ENCODE results near the gene KCNG3. TPM values are rescaled to one million over a fixed set of nuclear protein-coding genes. Genes with fewer than 3 reads are reported as not detected.

The KCNG3 gene
- total and polyA plus RNA-seq, 7 donors, result not detected

DNA sequence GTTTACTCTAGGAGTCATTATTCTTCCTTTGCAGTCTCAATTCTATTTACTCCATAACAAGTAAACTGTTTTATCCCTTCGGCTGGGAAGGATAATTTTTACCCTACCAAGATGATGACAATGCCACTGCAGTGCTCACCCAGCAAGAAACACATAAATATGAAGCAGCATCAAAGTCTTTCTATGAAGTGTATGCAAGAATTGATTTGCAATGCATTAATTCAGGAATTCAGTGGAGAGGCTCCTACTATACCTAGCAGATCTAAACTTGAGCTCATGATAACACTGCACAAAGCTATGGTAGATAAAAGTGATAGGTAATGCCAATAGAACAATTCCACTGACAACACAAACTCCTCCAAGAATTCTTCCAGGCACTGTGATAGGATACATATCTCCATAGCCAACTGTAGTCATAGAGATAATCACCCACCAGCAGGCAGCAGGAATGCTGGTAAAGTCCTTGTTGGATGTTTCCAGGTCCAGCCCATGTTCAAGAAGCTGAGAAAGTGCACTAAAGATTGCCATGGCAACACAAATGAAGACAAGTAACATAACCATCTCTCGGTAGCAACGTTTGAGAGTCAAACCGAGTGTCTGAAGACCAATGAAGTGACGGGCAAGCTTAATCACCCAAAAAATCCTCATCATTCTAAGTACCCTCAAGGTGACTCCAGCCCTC lies 49.9 kb downstream of the KCNG3 start:
- DNase-seq (no peak), ATAC-seq (no peak)
- H3K4me1 ChIP-seq, result no peaks in the 10 kb centered on the region
- TF ChIP-seq, protein P1, sequence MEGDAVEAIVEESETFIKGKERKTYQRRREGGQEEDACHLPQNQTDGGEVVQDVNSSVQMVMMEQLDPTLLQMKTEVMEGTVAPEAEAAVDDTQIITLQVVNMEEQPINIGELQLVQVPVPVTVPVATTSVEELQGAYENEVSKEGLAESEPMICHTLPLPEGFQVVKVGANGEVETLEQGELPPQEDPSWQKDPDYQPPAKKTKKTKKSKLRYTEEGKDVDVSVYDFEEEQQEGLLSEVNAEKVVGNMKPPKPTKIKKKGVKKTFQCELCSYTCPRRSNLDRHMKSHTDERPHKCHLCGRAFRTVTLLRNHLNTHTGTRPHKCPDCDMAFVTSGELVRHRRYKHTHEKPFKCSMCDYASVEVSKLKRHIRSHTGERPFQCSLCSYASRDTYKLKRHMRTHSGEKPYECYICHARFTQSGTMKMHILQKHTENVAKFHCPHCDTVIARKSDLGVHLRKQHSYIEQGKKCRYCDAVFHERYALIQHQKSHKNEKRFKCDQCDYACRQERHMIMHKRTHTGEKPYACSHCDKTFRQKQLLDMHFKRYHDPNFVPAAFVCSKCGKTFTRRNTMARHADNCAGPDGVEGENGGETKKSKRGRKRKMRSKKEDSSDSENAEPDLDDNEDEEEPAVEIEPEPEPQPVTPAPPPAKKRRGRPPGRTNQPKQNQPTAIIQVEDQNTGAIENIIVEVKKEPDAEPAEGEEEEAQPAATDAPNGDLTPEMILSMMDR (IDR thresholded peaks at IDR 0.05), result no peak
- H3K27ac ChIP-seq, result no peak overlapping the region
- no peaks in the 10 kb centered on the region for H3K36me3 ChIP-seq (ENCODE audit: insufficient read depth in 1 of 2, low read depth in 1 of 2)
- H3K27me3 ChIP-seq (ENCODE audit: insufficient read depth in 3 of 3, low read length in 2 of 3), result peaks cover 0 to 3% (median 0%) of the 10 kb centered on the region in 3 donors
- no peak overlapping the region for H3K4me3 ChIP-seq
- intact Hi-C loops (cut with DNase I), result no loop called here
- 69 to 74% (median 72%) methylated on average over 5 of the region's 5 CpGs for WGBS, 3 donors
- no peaks in the 10 kb centered on the region for H3K9me3 ChIP-seq

DNA sequence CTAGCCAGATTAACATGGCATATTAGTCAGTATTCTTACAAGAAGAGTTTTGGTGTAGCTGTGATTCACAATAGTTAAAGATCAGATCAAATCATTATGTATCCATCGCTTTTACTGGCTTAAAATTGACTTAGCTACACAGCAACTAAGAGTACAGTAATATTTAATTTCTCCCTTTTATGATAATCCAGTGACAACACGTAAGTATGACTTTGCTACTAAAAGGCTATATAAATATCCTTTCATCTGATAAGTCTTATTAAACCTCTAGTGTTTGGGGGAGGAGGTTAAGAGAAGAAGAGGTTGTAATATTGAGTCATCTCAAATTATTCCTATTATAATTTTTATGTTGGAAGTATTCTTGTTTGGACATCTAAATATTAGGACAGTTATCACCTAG lies 51.0 kb downstream of the KCNG3 start:
- TF ChIP-seq, protein P1 (IDR thresholded peaks at IDR 0.05), result no peak
- Histone ChIP-seq H3K27ac (no peak overlapping the region), H3K4me1 (no peaks in the 10 kb centered on the region), H3K9me3 (no peaks in the 10 kb centered on the region), H3K27me3 (ENCODE audit: insufficient read depth in 3 of 3, low read length in 2 of 3) (peaks cover 0 to 3% (median 0%) of the 10 kb centered on the region in 3 donors), H3K36me3 (ENCODE audit: insufficient read depth in 1 of 2, low read depth in 1 of 2) (no peaks in the 10 kb centered on the region), H3K4me3 (no peak overlapping the region)
- 77 to 82% (median 80%) methylated on average over 2 of the region's 2 CpGs for WGBS, 3 donors
- no peak for ATAC-seq
- intact Hi-C loops (cut with DNase I), result no loop called here
- DNase-seq, result no peak

DNA sequence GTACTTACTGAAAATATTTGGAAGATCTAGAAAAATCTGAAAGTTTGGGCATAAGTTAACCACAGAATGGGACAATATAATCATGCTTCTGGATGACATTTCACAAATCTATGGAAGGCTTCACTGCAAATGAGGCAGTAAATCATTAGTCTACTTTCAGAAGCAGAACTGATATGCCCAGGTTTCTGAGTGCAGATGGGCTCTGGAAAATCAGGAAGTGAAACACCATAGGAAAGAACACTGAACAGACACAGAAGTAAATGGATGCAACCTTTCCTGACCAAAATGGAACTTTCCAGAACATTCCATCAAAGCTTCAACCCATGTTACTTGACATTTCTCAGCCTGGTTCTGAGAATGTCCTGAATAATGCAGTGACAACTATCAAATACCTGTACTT lies 55.1 kb downstream of the KCNG3 start:
- no peak overlapping the region for H3K27ac ChIP-seq
- no peaks in the 10 kb centered on the region for H3K9me3 ChIP-seq
- DNase-seq (no peak), ATAC-seq (no peak)
- H3K27me3 ChIP-seq (ENCODE audit: insufficient read depth in 3 of 3, low read length in 2 of 3), result peaks cover 0 to 4% (median 2%) of the 10 kb centered on the region in 3 donors
- TF ChIP-seq, protein P1 (IDR thresholded peaks at IDR 0.05), result no peak
- H3K4me3 ChIP-seq, result no peak overlapping the region
- H3K4me1 ChIP-seq, result no peaks in the 10 kb centered on the region
- no peaks in the 10 kb centered on the region for H3K36me3 ChIP-seq (ENCODE audit: insufficient read depth in 1 of 2, low read depth in 1 of 2)
- intact Hi-C loops (cut with DNase I), result no loop called here

DNA sequence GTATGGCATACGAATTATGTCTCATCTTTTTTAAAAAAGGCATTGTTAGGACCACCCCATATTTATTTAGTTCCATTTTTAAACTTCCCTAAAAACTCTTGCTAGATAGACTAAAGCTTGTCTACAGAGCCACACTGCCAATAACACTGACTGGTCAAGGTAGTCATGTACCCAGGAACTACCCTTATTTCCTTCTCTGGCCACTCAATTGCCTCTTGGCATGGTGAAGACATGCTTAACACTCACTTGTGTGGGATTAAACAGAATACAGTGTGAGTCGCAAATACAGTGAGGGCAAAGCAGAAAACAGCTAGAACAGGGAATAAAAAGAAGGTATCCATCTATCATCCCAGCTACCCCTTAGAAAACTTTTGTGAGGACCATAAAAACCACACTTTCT lies 57.4 kb downstream of the KCNG3 start:
- WGBS, 3 donors, result 68 to 79% (median 75%) methylated on average over 2 of the region's 2 CpGs
- Histone ChIP-seq H3K9me3 (no peaks in the 10 kb centered on the region), H3K4me3 (no peak overlapping the region), H3K27me3 (ENCODE audit: insufficient read depth in 3 of 3, low read length in 2 of 3) (peaks cover 0 to 4% (median 2%) of the 10 kb centered on the region in 3 donors), H3K36me3 (ENCODE audit: insufficient read depth in 1 of 2, low read depth in 1 of 2) (no peaks in the 10 kb centered on the region), H3K4me1 (no peaks in the 10 kb centered on the region), H3K27ac (no peak overlapping the region)
- TF ChIP-seq, protein P1 (IDR thresholded peaks at IDR 0.05), result no peak
- intact Hi-C loops (cut with DNase I), result no loop called here
- no peak for DNase-seq
- no peak for ATAC-seq

DNA sequence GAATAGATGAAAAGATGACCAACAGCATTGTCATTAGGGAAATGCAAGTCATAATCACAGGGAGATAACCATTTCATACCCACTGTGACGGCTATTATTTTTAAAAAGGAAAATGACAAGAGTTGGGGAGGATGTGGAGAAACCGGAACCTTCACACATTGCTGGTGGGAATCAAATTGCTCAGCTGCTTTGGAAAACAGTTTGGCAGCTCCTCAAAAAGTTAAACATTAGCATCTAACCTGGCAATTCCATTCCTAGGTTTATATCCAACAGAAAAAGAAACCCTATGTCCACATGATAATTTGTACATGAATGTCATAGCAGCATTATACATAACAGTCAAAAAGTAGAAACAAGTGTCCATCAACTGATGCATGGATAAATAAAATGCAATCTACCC lies 58.2 kb downstream of the KCNG3 start:
- no peak for DNase-seq
- no peak overlapping the region for H3K4me3 ChIP-seq
- peaks cover 0 to 4% (median 2%) of the 10 kb centered on the region in 3 donors for H3K27me3 ChIP-seq (ENCODE audit: insufficient read depth in 3 of 3, low read length in 2 of 3)
- H3K4me1 ChIP-seq, result no peaks in the 10 kb centered on the region
- no peak for ATAC-seq
- 51 to 60% (median 55%) methylated on average over 2 of the region's 2 CpGs for WGBS, 3 donors
- intact Hi-C loops (cut with DNase I), result no loop called here
- H3K27ac ChIP-seq, result no peak overlapping the region
- TF ChIP-seq, protein P1 (IDR thresholded peaks at IDR 0.05), result no peak
- H3K36me3 ChIP-seq (ENCODE audit: insufficient read depth in 1 of 2, low read depth in 1 of 2), result no peaks in the 10 kb centered on the region
- no peaks in the 10 kb centered on the region for H3K9me3 ChIP-seq
